Measurements from ENCODE around the gene PCOLCE2. TPM values are rescaled to one million over a fixed set of nuclear protein-coding genes. Genes with fewer than 3 reads are reported as not detected.

The PCOLCE2 gene
- total RNA-seq, 1 experiment from 2014 or later = 14.6 TPM

DNA sequence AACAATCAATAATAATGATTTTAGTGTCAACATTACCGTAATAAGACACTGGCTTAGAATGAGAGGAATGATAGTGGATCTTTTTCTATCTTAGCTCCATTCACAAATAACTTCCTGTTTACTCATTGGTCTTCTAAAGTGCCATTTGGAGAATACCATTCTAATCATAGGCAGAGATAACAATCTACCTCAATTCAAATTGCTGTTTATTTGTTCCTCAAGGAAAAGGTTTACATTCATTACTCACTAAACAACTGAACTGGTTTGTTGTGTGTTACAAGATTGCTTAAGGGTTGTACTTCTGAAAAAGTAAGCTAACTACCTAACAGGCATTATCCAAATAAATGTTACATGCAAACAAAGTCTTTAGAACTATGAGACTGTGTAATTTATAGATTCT is 8.1 kb upstream of the PCOLCE2 start:
- ChIA-PET POLR2A (no interaction called here), CTCF (interaction anchor here (1.2 kb wide), 1 partner anchor 68 kb away, joined by 4 read pairs; no protein-coding TSS in a partner anchor)
- TF ChIP-seq SIN3A (IDR thresholded peaks at IDR 0.05; ENCODE audit: borderline replicate concordance, insufficient read depth, low read depth, low read length) = no peak
- TF ChIP-seq, protein P1, sequence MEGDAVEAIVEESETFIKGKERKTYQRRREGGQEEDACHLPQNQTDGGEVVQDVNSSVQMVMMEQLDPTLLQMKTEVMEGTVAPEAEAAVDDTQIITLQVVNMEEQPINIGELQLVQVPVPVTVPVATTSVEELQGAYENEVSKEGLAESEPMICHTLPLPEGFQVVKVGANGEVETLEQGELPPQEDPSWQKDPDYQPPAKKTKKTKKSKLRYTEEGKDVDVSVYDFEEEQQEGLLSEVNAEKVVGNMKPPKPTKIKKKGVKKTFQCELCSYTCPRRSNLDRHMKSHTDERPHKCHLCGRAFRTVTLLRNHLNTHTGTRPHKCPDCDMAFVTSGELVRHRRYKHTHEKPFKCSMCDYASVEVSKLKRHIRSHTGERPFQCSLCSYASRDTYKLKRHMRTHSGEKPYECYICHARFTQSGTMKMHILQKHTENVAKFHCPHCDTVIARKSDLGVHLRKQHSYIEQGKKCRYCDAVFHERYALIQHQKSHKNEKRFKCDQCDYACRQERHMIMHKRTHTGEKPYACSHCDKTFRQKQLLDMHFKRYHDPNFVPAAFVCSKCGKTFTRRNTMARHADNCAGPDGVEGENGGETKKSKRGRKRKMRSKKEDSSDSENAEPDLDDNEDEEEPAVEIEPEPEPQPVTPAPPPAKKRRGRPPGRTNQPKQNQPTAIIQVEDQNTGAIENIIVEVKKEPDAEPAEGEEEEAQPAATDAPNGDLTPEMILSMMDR (IDR thresholded peaks at IDR 0.05) = no peak
- TF ChIP-seq, protein P2, sequence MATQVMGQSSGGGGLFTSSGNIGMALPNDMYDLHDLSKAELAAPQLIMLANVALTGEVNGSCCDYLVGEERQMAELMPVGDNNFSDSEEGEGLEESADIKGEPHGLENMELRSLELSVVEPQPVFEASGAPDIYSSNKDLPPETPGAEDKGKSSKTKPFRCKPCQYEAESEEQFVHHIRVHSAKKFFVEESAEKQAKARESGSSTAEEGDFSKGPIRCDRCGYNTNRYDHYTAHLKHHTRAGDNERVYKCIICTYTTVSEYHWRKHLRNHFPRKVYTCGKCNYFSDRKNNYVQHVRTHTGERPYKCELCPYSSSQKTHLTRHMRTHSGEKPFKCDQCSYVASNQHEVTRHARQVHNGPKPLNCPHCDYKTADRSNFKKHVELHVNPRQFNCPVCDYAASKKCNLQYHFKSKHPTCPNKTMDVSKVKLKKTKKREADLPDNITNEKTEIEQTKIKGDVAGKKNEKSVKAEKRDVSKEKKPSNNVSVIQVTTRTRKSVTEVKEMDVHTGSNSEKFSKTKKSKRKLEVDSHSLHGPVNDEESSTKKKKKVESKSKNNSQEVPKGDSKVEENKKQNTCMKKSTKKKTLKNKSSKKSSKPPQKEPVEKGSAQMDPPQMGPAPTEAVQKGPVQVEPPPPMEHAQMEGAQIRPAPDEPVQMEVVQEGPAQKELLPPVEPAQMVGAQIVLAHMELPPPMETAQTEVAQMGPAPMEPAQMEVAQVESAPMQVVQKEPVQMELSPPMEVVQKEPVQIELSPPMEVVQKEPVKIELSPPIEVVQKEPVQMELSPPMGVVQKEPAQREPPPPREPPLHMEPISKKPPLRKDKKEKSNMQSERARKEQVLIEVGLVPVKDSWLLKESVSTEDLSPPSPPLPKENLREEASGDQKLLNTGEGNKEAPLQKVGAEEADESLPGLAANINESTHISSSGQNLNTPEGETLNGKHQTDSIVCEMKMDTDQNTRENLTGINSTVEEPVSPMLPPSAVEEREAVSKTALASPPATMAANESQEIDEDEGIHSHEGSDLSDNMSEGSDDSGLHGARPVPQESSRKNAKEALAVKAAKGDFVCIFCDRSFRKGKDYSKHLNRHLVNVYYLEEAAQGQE (IDR thresholded peaks at IDR 0.05; ENCODE audit: insufficient read depth in 1 of 2, low read depth in 2 of 2, low read length in 1 of 2) = no peak
- TF ChIP-seq TCF7L2 (IDR thresholded peaks at IDR 0.05; ENCODE audit: low read depth, low read length) = no peak
- TF ChIP-seq POLR2AphosphoS5 (IDR thresholded peaks at IDR 0.05; ENCODE audit: low read depth, low read length) = no peak

DNA sequence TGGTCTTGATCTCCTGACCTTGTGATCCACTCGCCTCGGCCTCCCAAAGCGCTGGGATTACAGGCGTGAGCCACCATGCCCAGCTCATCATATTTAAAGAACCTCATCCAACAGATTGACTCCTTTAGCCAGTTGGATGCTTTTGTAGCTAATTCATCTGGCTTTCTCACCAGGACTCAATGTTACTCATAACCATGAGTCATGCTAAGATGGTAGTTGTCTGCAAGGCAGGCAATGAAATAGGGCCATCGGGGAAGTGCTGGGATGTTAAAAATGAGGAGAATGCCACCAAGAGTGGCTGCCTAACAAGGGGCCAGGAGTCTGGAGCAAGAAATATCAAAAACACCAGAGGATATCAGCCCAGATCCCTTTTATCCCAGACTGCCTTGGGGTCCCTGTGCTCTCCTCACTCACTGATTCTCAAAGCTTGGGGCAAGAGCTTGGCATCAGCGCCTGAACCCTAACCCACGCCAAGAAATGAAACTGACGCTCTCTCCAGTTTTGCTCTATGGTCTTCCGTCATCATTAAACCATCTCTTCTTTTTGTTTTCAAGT is 7.4 kb upstream of the PCOLCE2 start:
- ATAC-seq = peak; percentile 78; the same call in 1 of the 2 replicates
- Histone ChIP-seq H3K27me3 (ENCODE audit: control insufficient read depth, insufficient read depth, low read length) (peaks cover 3% of the 10 kb centered on the region), H3K4me3 (ENCODE audit: low read depth in 2 of 2, low read length in 2 of 2) (no peak overlapping the region), H3K27ac (ENCODE audit: low read length) (no peak overlapping the region), H3K9me3 (ENCODE audit: control insufficient read depth, insufficient read depth, low read depth, low read length) (no peaks in the 10 kb centered on the region), H3K36me3 (ENCODE audit: control insufficient read depth, insufficient read depth, low read length) (no peaks in the 10 kb centered on the region), H3K4me1 (ENCODE audit: control insufficient read depth, insufficient read depth, low read length) (no peaks in the 10 kb centered on the region; the same call in 1 of the 2 replicates)
- POLR2A ChIA-PET = no interaction called here
- intact Hi-C loops (cut with micrococcal nuclease; ENCODE audit: unreplicated experiment) = no loop called here
- TF ChIP-seq, protein P1 (IDR thresholded peaks at IDR 0.05) = no peak
- TF ChIP-seq SIN3A (IDR thresholded peaks at IDR 0.05; ENCODE audit: borderline replicate concordance, insufficient read depth, low read depth, low read length) (no peak), TCF7L2 (IDR thresholded peaks at IDR 0.05; ENCODE audit: low read depth, low read length) (no peak), POLR2AphosphoS5 (IDR thresholded peaks at IDR 0.05; ENCODE audit: low read depth, low read length) (no peak)
- TF ChIP-seq, protein P2 (IDR thresholded peaks at IDR 0.05; ENCODE audit: insufficient read depth in 1 of 2, low read depth in 2 of 2, low read length in 1 of 2) = no peak
- CTCF ChIA-PET = no interaction called here
- in situ Hi-C loops (cut with HindIII; ENCODE audit: low pct_unique_long_range_greater_than_20kb, low sequenced_read_pairs) = no loop called here
- no peak for DNase-seq (ENCODE audit: low read depth, low spot score)
- no TSS peak for BruUV-seq (replicated peaks)

More for the DNA sequence above, 8.1 kb upstream of the PCOLCE2 start:
- no TSS peak for BruUV-seq (replicated peaks)
- no peak for DNase-seq (ENCODE audit: low read depth, low spot score)
- Histone ChIP-seq H3K27me3 (ENCODE audit: control insufficient read depth, insufficient read depth, low read length) (peaks cover 3% of the 10 kb centered on the region), H3K27ac (ENCODE audit: low read length) (no peak overlapping the region), H3K4me3 (ENCODE audit: low read depth in 2 of 2, low read length in 2 of 2) (no peak overlapping the region), H3K4me1 (ENCODE audit: control insufficient read depth, insufficient read depth, low read length) (no peaks in the 10 kb centered on the region; the same call in 1 of the 2 replicates), H3K9me3 (ENCODE audit: control insufficient read depth, insufficient read depth, low read depth, low read length) (no peaks in the 10 kb centered on the region), H3K36me3 (ENCODE audit: control insufficient read depth, insufficient read depth, low read length) (no peaks in the 10 kb centered on the region)
- no peak; the same call in 1 of the 2 replicates for ATAC-seq
- in situ Hi-C loops (cut with HindIII; ENCODE audit: low pct_unique_long_range_greater_than_20kb, low sequenced_read_pairs) = no loop called here
- intact Hi-C loops (cut with micrococcal nuclease; ENCODE audit: unreplicated experiment) = no loop called here
